H1 (cell line): ENCODE data around the gene MORF4L1.

Experiments
- POLR2A ChIP-seq, 2 experiments: IDR thresholded peaks; 1 replicate in 1 of 2; 2 replicates in 1 of 2; pipeline ENCODE4 v1.6.1; 2011; ENCODE audit warnings: low read depth in 2 of 2, low read length in 2 of 2, mild to moderate bottlenecking in 2 of 2; ENCODE audit errors: control extremely low read depth in 1 of 2
- TAF7 ChIP-seq: optimal IDR thresholded peaks from 2 replicates; pipeline ENCODE3; 2011; ENCODE audit warnings: low read depth, mild to moderate bottlenecking, inconsistent platforms, low read length, moderate library complexity, borderline replicate concordance

DNA sequence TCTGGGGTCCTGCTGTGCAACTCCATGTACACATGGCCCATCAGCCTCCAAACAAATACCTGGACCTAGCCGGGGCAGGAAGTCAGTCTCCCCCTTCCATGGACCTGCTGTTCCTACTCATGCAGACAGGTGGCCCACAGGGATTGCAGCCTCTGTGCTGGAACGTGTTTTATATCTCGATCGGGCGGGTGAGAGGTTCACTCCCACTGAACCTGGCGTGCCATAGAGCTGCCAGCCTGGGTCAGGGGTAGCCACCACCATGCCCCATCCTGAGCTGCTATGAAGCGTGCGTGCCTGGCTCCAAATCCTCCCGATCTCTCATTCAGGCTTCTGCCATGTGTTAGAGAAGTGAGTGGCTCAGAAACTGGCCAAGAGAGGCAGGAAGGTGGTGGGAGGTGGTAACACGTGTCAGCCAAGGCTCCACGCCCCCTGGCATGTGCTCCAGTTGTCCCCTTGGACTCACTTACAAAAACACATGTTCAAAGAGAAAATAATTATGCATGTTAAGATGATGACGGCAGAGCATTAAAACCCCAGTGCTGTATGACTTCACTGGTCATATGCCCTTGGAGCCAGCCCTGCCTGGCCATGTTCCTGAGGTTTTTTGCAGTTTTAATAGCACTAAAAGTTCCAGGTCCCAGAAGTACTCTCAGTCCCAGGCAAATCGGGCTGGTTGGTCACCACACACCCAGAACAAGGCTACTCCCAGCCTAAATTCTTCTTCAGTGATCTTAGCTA lies 41.5 kb downstream of the MORF4L1 start:
- TF ChIP-seq TAF7 (no peak), POLR2A (IDR thresholded peaks at IDR 0.05; ENCODE audit: control extremely low read depth in 1 of 2, low read depth in 2 of 2, low read length in 2 of 2) (no peak)
